NCI-H2196 treated with DMSO at 0.1 percent for 48 hours (cell line): ENCODE data around the gene FKBP10.
"Not testable (repeated sequence)": the region's sequence is repeated elsewhere in the genome, so short reads cannot be mapped to it uniquely, and the experiment has no call there.

Experiments used
- DNase-seq: peaks from one replicate; lab custom pipeline; 2025; ENCODE audit not compliant: unreplicated experiment; lab: John Stamatoyannopoulos, UW

The FKBP10 gene

GRCh38 chr17:41806685-41807445 lies 5.9 kb upstream of the FKBP10 start:
- DNase-seq = no peak

GRCh38 chr17:41810659-41811548 lies 1.9 kb upstream of the FKBP10 start:
- DNase-seq = no peak

GRCh38 chr17:41811549-41812380 lies 1.0 kb upstream of the FKBP10 start, which contains the start of gene P3H4:
Gene P3H4, minus strand, starts transcription at chr17:41811949. Its CDS starts 34 bp downstream, at chr17:41811915.
- peak; percentile 30 for DNase-seq

- DNase-seq = no peak
Observed at GRCh38 chr17:41813152-41813680, 412 bp downstream of the FKBP10 start.

GRCh38 chr17:41813699-41814124 lies 908 bp downstream of the FKBP10 start:
- DNase-seq = no peak

- DNase-seq = no peak
Observed at GRCh38 chr17:41814195-41814594, 1.4 kb downstream of the FKBP10 start.

- no peak for DNase-seq
Observed at GRCh38 chr17:41816637-41817320, 4.0 kb downstream of the FKBP10 start.

GRCh38 chr17:41818024-41818423 lies 5.2 kb downstream of the FKBP10 start:
- DNase-seq = no peak

GRCh38 chr17:41821776-41822175 lies 9.0 kb downstream of the FKBP10 start:
- DNase-seq = no peak

- DNase-seq = no peak
Observed at GRCh38 chr17:41822216-41823140, 9.7 kb downstream of the FKBP10 start.

GRCh38 chr17:41823141-41823524 lies 10.3 kb downstream of the FKBP10 start:
- DNase-seq = no peak

- DNase-seq = no peak
Observed at GRCh38 chr17:41823580-41823979, 10.8 kb downstream of the FKBP10 start.

GRCh38 chr17:41824086-41824485 lies 11.3 kb downstream of the FKBP10 start:
- DNase-seq = no peak

- no peak for DNase-seq
Observed at GRCh38 chr17:41825175-41825845, 12.5 kb downstream of the FKBP10 start.

GRCh38 chr17:41829961-41830360 lies 17.2 kb downstream of the FKBP10 start:
- not testable (repeated sequence) for DNase-seq

- DNase-seq = no peak
Observed at GRCh38 chr17:41835214-41835799, 22.5 kb downstream of the FKBP10 start.

GRCh38 chr17:41835800-41836549 lies 23.2 kb downstream of the FKBP10 start, which contains the start of gene NT5C3B:
Gene NT5C3B, minus strand, starts transcription at chr17:41836232. Its CDS starts 39 bp downstream, at chr17:41836193.
- no peak for DNase-seq
